Stomach smooth muscle (tissue), 2 donors: Measurements from ENCODE around the gene SETD2.

Experiments used
- H3K27ac ChIP-seq: one replicate; pipeline ENCODE4 v1.7.0; 2013; ENCODE audit warnings: mild to moderate bottlenecking, low read length, inconsistent platforms
- H3K27me3 ChIP-seq, 2 donors: one replicate each; pipeline ENCODE4 v1.7.0; 2013; ENCODE audit warnings: low read length in 2 of 2; ENCODE audit not compliant: insufficient read depth in 2 of 2, control insufficient read depth in 1 of 2
- H3K36me3 ChIP-seq, 2 donors: one replicate each; pipeline ENCODE4 v1.7.0; 2013; ENCODE audit warnings: low read length in 2 of 2; ENCODE audit not compliant: control insufficient read depth in 2 of 2, insufficient read depth in 2 of 2
- H3K4me1 ChIP-seq: one replicate; pipeline ENCODE4 v1.7.0; 2013; ENCODE audit warnings: low read length; ENCODE audit not compliant: control insufficient read depth, insufficient read depth
- H3K4me3 ChIP-seq, 2 donors: one replicate each; pipeline ENCODE4 v1.7.0; 2013; ENCODE audit warnings: low read length in 2 of 2
- H3K9ac ChIP-seq, 2 donors: one replicate each; pipeline ENCODE4 v1.7.0; 2013; ENCODE audit warnings: low read length in 2 of 2, mild to moderate bottlenecking in 1 of 2
- H3K9me3 ChIP-seq, 2 donors: one replicate each; pipeline ENCODE4 v1.7.0; 2013; ENCODE audit warnings: low read length in 2 of 2; ENCODE audit not compliant: control insufficient read depth in 2 of 2
- donor health status: healthy.
- donor health status: Pancreatic carcinoma.

The SETD2 gene

GRCh38 chr3:46998121-46998851 lies 165.6 kb downstream of the SETD2 start:
- H3K36me3 ChIP-seq: peaks cover 9 to 16% of the 10 kb centered on the region in 2 donors

GRCh38 chr3:46997453-46998091 lies 166.3 kb downstream of the SETD2 start:
- Histone ChIP-seq H3K27ac (no peak overlapping the region), H3K36me3 (peaks cover 5 to 13% of the 10 kb centered on the region in 2 donors), H3K4me3 (no peak overlapping the region), H3K9me3 (no peaks in the 10 kb centered on the region), H3K27me3 (no peaks in the 10 kb centered on the region), H3K4me1 (peaks cover 4% of the 10 kb centered on the region), H3K9ac (no peak overlapping the region)

More at GRCh38 chr3:46998121-46998851, 165.6 kb downstream of the SETD2 start:
- no peak overlapping the region for H3K4me3 ChIP-seq
- no peak overlapping the region for H3K27ac ChIP-seq
- peaks cover 4% of the 10 kb centered on the region for H3K4me1 ChIP-seq
- H3K9me3 ChIP-seq: no peaks in the 10 kb centered on the region
- H3K9ac ChIP-seq: no peak overlapping the region
- H3K27me3 ChIP-seq: no peaks in the 10 kb centered on the region

GRCh38 chr3:46996689-46997452 lies 167.0 kb downstream of the SETD2 start:
- H3K4me3 ChIP-seq: no peak overlapping the region
- no peaks in the 10 kb centered on the region for H3K27me3 ChIP-seq
- H3K27ac ChIP-seq: no peak overlapping the region
- H3K4me1 ChIP-seq: peaks cover 4% of the 10 kb centered on the region
- H3K9me3 ChIP-seq: no peaks in the 10 kb centered on the region
- no peak overlapping the region for H3K9ac ChIP-seq
- H3K36me3 ChIP-seq: peaks cover 5 to 13% of the 10 kb centered on the region in 2 donors

- peaks cover 2 to 8% of the 10 kb centered on the region in 2 donors for H3K36me3 ChIP-seq
- H3K27me3 ChIP-seq: no peaks in the 10 kb centered on the region
- H3K9me3 ChIP-seq: no peaks in the 10 kb centered on the region
- H3K4me1 ChIP-seq: peaks cover 4% of the 10 kb centered on the region
- no peak overlapping the region for H3K9ac ChIP-seq
- H3K27ac ChIP-seq: no peak overlapping the region
- H3K4me3 ChIP-seq: no peak overlapping the region
Observed at GRCh38 chr3:46995901-46996562, 167.9 kb downstream of the SETD2 start.

- Histone ChIP-seq H3K4me3 (no peak overlapping the region), H3K9ac (no peak overlapping the region), H3K36me3 (peaks cover 0 to 5% of the 10 kb centered on the region in 2 donors), H3K27ac (no peak overlapping the region), H3K9me3 (no peaks in the 10 kb centered on the region), H3K27me3 (no peaks in the 10 kb centered on the region), H3K4me1 (peaks cover 4% of the 10 kb centered on the region)
Observed at GRCh38 chr3:46994801-46995731, 168.8 kb downstream of the SETD2 start.

GRCh38 chr3:46993986-46994385 lies 169.9 kb downstream of the SETD2 start:
- H3K27me3 ChIP-seq: no peaks in the 10 kb centered on the region
- H3K36me3 ChIP-seq: peaks cover 0 to 3% of the 10 kb centered on the region in 2 donors
- no peak overlapping the region for H3K4me3 ChIP-seq
- peaks cover 4% of the 10 kb centered on the region for H3K4me1 ChIP-seq
- no peaks in the 10 kb centered on the region for H3K9me3 ChIP-seq
- H3K27ac ChIP-seq: no peak overlapping the region
- no peak overlapping the region for H3K9ac ChIP-seq

GRCh38 chr3:46993292-46993691 lies 170.6 kb downstream of the SETD2 start:
- no peak overlapping the region for H3K9ac ChIP-seq
- no peak overlapping the region for H3K27ac ChIP-seq
- no peaks in the 10 kb centered on the region for H3K9me3 ChIP-seq
- H3K27me3 ChIP-seq: no peaks in the 10 kb centered on the region
- no peak overlapping the region for H3K4me3 ChIP-seq
- H3K36me3 ChIP-seq: peaks cover 0 to 5% of the 10 kb centered on the region in 2 donors
- H3K4me1 ChIP-seq: peaks cover under 1% of the 10 kb centered on the region

GRCh38 chr3:46992231-46992630 lies 171.7 kb downstream of the SETD2 start:
- no peaks in the 10 kb centered on the region for H3K27me3 ChIP-seq
- no peak overlapping the region for H3K9ac ChIP-seq
- no peak overlapping the region for H3K4me3 ChIP-seq
- no peak overlapping the region for H3K27ac ChIP-seq
- H3K36me3 ChIP-seq: peaks cover 0 to 5% of the 10 kb centered on the region in 2 donors
- H3K4me1 ChIP-seq: no peaks in the 10 kb centered on the region
- no peaks in the 10 kb centered on the region for H3K9me3 ChIP-seq

- Histone ChIP-seq H3K9ac (no peak overlapping the region), H3K27ac (no peak overlapping the region), H3K9me3 (no peaks in the 10 kb centered on the region), H3K4me1 (no peaks in the 10 kb centered on the region), H3K36me3 (peaks cover 0 to 5% of the 10 kb centered on the region in 2 donors), H3K27me3 (no peaks in the 10 kb centered on the region), H3K4me3 (no peak overlapping the region)
Observed at GRCh38 chr3:46991406-46992165, 172.3 kb downstream of the SETD2 start.
